GM18907 (cell line): ENCODE data around the gene ARL2.
"Not testable (repeated sequence)": the region's sequence is repeated elsewhere in the genome, so short reads cannot be mapped to it uniquely, and the experiment has no call there.

Source experiments
- ATAC-seq: cut with Tn5 transposase; IDR thresholded peaks from one replicate; pipeline ENCODE4 v1.9.1; 2021; ENCODE audit warnings: mild to moderate bottlenecking, moderate library complexity; ENCODE audit not compliant: unreplicated experiment

Gene ARL2

GRCh38 chr11:65003968-65004367 is 10.0 kb upstream of the ARL2 start:
- not testable (repeated sequence) for ATAC-seq

GRCh38 chr11:65008016-65008415 is 5.9 kb upstream of the ARL2 start:
- ATAC-seq: no peak

GRCh38 chr11:65008873-65009272 is 5.1 kb upstream of the ARL2 start:
- ATAC-seq: no peak

GRCh38 chr11:65013130-65013887 is 651 bp upstream of the ARL2 start:
- ATAC-seq: peak; percentile 76

- peak; percentile 4 for ATAC-seq
Observed at GRCh38 chr11:65014726-65015227, 817 bp downstream of the ARL2 start.

GRCh38 chr11:65016705-65017104 is 2.7 kb downstream of the ARL2 start:
- no peak for ATAC-seq

- no peak for ATAC-seq
Observed at GRCh38 chr11:65017937-65018336, 4.0 kb downstream of the ARL2 start.

- no peak for ATAC-seq
Observed at GRCh38 chr11:65019824-65020223, 5.9 kb downstream of the ARL2 start.

- ATAC-seq: no peak
Observed at GRCh38 chr11:65021003-65021402, 7.0 kb downstream of the ARL2 start.

GRCh38 chr11:65021509-65021908 is 7.5 kb downstream of the ARL2 start:
- no peak for ATAC-seq

- ATAC-seq: not testable (repeated sequence)
Observed at GRCh38 chr11:65023502-65023901, 9.5 kb downstream of the ARL2 start.

GRCh38 chr11:65026810-65027209 is 12.8 kb downstream of the ARL2 start:
- no peak for ATAC-seq

- peak; percentile 92 for ATAC-seq
Observed at GRCh38 chr11:65027213-65028067, 13.5 kb downstream of the ARL2 start, which contains the start of gene SNX15. TSS of gene SNX15 (plus strand) at chr11:65027439. CDS start at chr11:65027538, 99 bp downstream.

GRCh38 chr11:65032216-65032615 is 18.3 kb downstream of the ARL2 start:
- ATAC-seq: no peak

- ATAC-seq: no peak
Observed at GRCh38 chr11:65034423-65034822, 20.5 kb downstream of the ARL2 start.

- ATAC-seq: no peak
Observed at GRCh38 chr11:65035579-65035978, 21.6 kb downstream of the ARL2 start.

- no peak for ATAC-seq
Observed at GRCh38 chr11:65036931-65037330, 23.0 kb downstream of the ARL2 start.

GRCh38 chr11:65040520-65040846 is 26.5 kb downstream of the ARL2 start:
- ATAC-seq: no peak

- peak; percentile 82 for ATAC-seq
Observed at GRCh38 chr11:65040847-65041622, 27.1 kb downstream of the ARL2 start, which contains the start of gene SAC3D1. TSS of gene SAC3D1 (plus strand) at chr11:65041210. CDS start at chr11:65041293, 83 bp downstream.

GRCh38 chr11:65042891-65043290 is 28.9 kb downstream of the ARL2 start:
- no peak for ATAC-seq
